HL-60/S4 treated with retinoic acid at 250 ng/mL for 4 days and 3 days (cell line): ENCODE measurements around the gene SERPINC1.
"Not testable (repeated sequence)": the region's sequence is repeated elsewhere in the genome, so short reads cannot be mapped to it uniquely, and the experiment has no call there.

Experiments used
- in situ Hi-C: fragments of 300-500 bp; cut with MboI; formaldehyde crosslinking; loops from 2 replicates; pipeline ENCODE4 v1.7.0; 2022; ENCODE audit warnings: low sequenced_read_pairs

SERPINC1 gene

GRCh38 chr1:173893611-173894010, 23.5 kb downstream of the SERPINC1 start:
- in situ Hi-C loops = no loop called here

GRCh38 chr1:173889885-173890284, 27.2 kb downstream of the SERPINC1 start:
- in situ Hi-C loops = no loop called here

- in situ Hi-C loops = no loop called here
Observed at GRCh38 chr1:173888749-173889148, 28.4 kb downstream of the SERPINC1 start.

- in situ Hi-C loops = no loop called here
Observed at GRCh38 chr1:173887627-173888026, 29.5 kb downstream of the SERPINC1 start.

GRCh38 chr1:173886746-173887611, 30.1 kb downstream of the SERPINC1 start:
- in situ Hi-C loops = no loop called here

- in situ Hi-C loops = no loop called here
Observed at GRCh38 chr1:173884701-173885100, 32.4 kb downstream of the SERPINC1 start.

GRCh38 chr1:173881117-173881516, 36.0 kb downstream of the SERPINC1 start:
- in situ Hi-C loops = not testable (repeated sequence)

- in situ Hi-C loops = no loop called here
Observed at GRCh38 chr1:173878251-173878650, 38.9 kb downstream of the SERPINC1 start.

- in situ Hi-C loops = no loop called here
Observed at GRCh38 chr1:173876732-173877131, 40.4 kb downstream of the SERPINC1 start.

GRCh38 chr1:173871500-173871899, 45.6 kb downstream of the SERPINC1 start:
- in situ Hi-C loops = no loop called here

- in situ Hi-C loops = no loop called here
Observed at GRCh38 chr1:173871091-173871490, 46.0 kb downstream of the SERPINC1 start.

GRCh38 chr1:173870252-173871075, 46.7 kb downstream of the SERPINC1 start:
- in situ Hi-C loops = no loop called here

- in situ Hi-C loops = no loop called here
Observed at GRCh38 chr1:173869021-173869359, 48.1 kb downstream of the SERPINC1 start.

GRCh38 chr1:173868266-173869020, 48.7 kb downstream of the SERPINC1 start, which contains the start of gene ZBTB37:
Gene ZBTB37, plus strand, starts transcription at chr1:173868380. Its CDS starts 1,846 bp downstream, at chr1:173870226.
- in situ Hi-C loops = no loop called here

GRCh38 chr1:173867753-173868265, 49.3 kb downstream of the SERPINC1 start, which contains the start of gene GAS5:
Gene GAS5, minus strand, starts transcription at chr1:173867989.
- in situ Hi-C loops = no loop called here

- in situ Hi-C loops = no loop called here
Observed at GRCh38 chr1:173867141-173867752, 49.9 kb downstream of the SERPINC1 start.

- in situ Hi-C loops = no loop called here
Observed at GRCh38 chr1:173866413-173867115, 50.6 kb downstream of the SERPINC1 start.

- in situ Hi-C loops = no loop called here
Observed at GRCh38 chr1:173865468-173866164, 51.5 kb downstream of the SERPINC1 start.

GRCh38 chr1:173864179-173864867, 52.8 kb downstream of the SERPINC1 start:
- in situ Hi-C loops = no loop called here
